ENCODE measurements around the gene CBX4.

DNA sequence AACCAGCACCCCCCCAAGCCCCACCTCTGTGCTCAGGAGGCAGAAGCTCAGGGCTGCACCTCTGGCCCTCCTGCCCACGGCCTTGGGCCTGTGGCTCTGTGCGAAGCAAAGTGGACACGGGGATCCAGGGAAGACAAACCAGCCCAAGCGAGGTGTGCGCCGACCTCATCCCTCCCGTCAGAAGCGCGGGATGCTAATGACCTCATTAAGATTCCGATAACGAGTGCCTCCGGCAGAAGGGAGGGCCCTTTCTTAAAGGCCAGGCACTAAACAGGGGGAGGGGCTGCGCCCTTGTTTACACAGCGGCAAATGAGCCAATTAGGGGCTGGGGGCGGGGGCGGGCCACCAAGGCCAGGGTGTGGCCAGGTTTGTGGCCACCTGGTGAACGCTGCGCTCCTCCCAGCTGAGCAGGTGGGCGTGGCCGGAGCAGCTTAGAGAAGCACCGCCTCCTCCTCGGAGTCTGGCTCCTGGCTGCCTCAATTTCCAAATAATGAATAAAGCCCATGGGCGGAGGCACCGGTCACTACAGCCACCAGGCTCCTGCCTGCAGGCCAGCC, 3.2 kb downstream of the CBX4 start:
- TF ChIP-seq SUZ12 (IDR thresholded peaks at IDR 0.05; ENCODE audit: extremely low read depth, insufficient read depth, insufficient read length): no peak
- TF ChIP-seq YY1 (IDR thresholded peaks at IDR 0.05; ENCODE audit: insufficient read depth, insufficient read length): no peak
- TF ChIP-seq ZNF274 (IDR thresholded peaks at IDR 0.05; ENCODE audit: low read depth, low read length): no peak
